C4-2B (cell line): ENCODE data around the gene CEP350.

Experiments used
- H3K27ac ChIP-seq: fragments of 450-650 bp; 2 replicates; pipeline ENCODE4 v1.5.1; 2017
- ZFX ChIP-seq: fragments of 450-650 bp; IDR thresholded peaks from 2 replicates; pipeline ENCODE4 v1.6.1; 2017
- TF ChIP-seq, protein P1 (sequence below): fragments of 450-650 bp; conservative IDR thresholded peaks from 2 replicates; pipeline ENCODE4 v1.5.1; 2017; ENCODE audit warnings: mild to moderate bottlenecking

CEP350 gene

GRCh38 chr1:180065408-180065807 is 110.8 kb downstream of the CEP350 start:
- no peak for TF ChIP-seq ZFX
- TF ChIP-seq, protein P1, sequence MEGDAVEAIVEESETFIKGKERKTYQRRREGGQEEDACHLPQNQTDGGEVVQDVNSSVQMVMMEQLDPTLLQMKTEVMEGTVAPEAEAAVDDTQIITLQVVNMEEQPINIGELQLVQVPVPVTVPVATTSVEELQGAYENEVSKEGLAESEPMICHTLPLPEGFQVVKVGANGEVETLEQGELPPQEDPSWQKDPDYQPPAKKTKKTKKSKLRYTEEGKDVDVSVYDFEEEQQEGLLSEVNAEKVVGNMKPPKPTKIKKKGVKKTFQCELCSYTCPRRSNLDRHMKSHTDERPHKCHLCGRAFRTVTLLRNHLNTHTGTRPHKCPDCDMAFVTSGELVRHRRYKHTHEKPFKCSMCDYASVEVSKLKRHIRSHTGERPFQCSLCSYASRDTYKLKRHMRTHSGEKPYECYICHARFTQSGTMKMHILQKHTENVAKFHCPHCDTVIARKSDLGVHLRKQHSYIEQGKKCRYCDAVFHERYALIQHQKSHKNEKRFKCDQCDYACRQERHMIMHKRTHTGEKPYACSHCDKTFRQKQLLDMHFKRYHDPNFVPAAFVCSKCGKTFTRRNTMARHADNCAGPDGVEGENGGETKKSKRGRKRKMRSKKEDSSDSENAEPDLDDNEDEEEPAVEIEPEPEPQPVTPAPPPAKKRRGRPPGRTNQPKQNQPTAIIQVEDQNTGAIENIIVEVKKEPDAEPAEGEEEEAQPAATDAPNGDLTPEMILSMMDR, result no peak
- no peak overlapping the region for H3K27ac ChIP-seq

GRCh38 chr1:180066150-180066549 is 111.5 kb downstream of the CEP350 start:
- TF ChIP-seq ZFX, result no peak
- TF ChIP-seq, protein P1, result no peak
- H3K27ac ChIP-seq, result no peak overlapping the region

DNA sequence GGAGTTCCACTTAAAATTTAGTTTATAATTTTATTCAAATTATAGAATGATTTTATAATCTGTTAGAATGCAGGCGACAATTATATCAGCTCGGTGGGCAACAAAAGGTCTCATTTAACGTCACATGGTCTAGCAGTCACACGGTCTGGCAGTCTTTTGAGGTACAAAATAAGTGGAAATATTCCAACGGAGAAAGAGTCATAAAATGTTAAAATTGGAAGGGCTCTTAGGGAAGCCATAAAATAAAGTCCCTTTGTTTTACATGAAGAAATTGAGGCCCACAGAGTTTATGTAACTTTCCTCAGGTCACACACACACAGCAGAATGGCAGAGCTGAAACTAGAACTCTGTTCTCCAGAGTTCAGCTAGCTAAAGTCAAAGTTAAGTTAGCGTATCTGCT is 115.7 kb downstream of the CEP350 start:
- no peak for TF ChIP-seq ZFX
- TF ChIP-seq, protein P1, result no peak
- no peak overlapping the region for H3K27ac ChIP-seq

DNA sequence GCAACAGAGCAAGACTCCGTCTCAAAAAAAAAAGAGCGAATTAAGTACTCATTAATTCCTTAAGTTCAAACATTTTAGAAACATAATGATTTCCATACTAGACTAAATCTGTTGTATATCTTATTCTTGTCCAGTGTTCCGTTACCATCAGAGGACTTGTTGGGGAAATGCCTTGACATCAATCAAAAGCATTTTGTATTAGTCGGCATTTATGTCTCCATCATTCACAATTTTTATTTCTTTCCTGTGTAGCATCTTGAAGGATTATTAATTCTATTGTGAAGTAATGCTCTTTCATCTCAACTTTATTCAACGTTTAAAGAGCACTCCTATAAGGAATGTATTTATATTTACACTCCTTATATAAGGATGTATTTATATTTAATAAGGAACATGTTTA is 117.1 kb downstream of the CEP350 start:
- TF ChIP-seq, protein P1, result no peak
- no peak for TF ChIP-seq ZFX
- no peak overlapping the region for H3K27ac ChIP-seq

- no peak for TF ChIP-seq ZFX
- TF ChIP-seq, protein P1, result no peak
These were observed 125.8 kb downstream of the CEP350 start for GRCh38 chr1:180080439-180080838.

GRCh38 chr1:180081474-180081873 is 126.9 kb downstream of the CEP350 start:
- no peak overlapping the region for H3K27ac ChIP-seq

More at GRCh38 chr1:180080439-180080838, 125.8 kb downstream of the CEP350 start:
- no peak overlapping the region for H3K27ac ChIP-seq

DNA sequence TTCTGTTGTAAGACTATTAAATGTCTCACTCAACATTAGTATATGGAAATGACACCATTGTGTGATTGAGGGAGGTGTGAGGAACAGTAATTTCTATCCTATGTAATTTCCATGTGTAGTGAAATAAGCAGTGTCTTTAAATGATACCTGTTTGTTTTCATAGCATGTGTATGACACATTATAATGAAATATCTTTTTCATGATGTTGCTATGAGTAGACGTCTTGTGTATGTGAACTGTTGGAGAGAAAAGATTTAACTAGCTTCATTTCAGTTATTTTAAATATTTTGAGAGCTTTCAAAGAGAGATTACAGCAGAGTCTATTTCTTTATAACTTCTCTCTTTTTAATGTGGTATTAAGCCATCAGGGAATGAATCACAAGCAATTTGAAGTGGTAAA is 128.6 kb downstream of the CEP350 start:
- no peak overlapping the region for H3K27ac ChIP-seq
- TF ChIP-seq, protein P1, result no peak
- TF ChIP-seq ZFX, result no peak

More at GRCh38 chr1:180081474-180081873, 126.9 kb downstream of the CEP350 start:
- no peak for TF ChIP-seq ZFX
- TF ChIP-seq, protein P1, result no peak
